ENCODE data around the gene BACH2. TPM values are rescaled to one million over a fixed set of nuclear protein-coding genes. Genes with fewer than 3 reads are reported as not detected.

Gene BACH2
- total RNA-seq, 4 donors from 2014 or later: 8.5 to 20.0 (median 13.3) TPM

DNA sequence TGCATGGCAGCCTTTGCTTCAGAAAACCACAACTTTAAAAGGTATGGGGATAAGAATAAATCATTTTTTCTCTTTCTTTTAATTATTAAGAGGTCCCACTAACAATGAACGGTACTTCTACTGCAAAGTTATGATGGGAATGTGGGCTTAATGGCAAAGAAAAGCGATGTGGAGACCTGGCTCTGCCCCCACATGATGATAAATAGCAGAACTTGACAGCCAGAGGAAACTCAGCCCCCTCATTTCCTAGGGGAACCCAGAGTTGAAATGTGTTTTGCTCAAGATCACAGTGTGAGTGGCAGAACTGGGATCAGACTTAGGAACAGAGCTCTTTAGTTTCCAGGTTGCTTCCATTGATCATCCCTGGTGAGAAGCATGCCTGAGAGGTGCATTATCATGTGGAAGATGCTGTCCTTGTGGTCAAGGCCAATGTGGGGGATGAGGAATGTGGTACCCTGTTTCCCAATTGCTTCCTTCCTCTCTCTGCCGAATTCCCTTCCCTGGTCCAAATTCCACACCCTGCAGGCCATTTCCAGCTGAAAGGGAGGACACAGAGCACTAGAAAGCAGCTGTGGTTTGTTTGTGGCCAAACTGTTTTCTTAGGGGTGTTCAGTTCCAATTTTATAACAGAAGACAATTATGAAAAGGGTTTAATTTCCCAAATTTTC lies 66.0 kb downstream of the BACH2 start:
- H3K9me3 ChIP-seq: no peaks in the 10 kb centered on the region
- TF ChIP-seq POLR2AphosphoS5 (IDR thresholded peaks at IDR 0.05) (no peak), POLR2A (IDR thresholded peaks at IDR 0.05) (no peak), EP300 (IDR thresholded peaks at IDR 0.05) (no peak)
- TF ChIP-seq, protein P1, sequence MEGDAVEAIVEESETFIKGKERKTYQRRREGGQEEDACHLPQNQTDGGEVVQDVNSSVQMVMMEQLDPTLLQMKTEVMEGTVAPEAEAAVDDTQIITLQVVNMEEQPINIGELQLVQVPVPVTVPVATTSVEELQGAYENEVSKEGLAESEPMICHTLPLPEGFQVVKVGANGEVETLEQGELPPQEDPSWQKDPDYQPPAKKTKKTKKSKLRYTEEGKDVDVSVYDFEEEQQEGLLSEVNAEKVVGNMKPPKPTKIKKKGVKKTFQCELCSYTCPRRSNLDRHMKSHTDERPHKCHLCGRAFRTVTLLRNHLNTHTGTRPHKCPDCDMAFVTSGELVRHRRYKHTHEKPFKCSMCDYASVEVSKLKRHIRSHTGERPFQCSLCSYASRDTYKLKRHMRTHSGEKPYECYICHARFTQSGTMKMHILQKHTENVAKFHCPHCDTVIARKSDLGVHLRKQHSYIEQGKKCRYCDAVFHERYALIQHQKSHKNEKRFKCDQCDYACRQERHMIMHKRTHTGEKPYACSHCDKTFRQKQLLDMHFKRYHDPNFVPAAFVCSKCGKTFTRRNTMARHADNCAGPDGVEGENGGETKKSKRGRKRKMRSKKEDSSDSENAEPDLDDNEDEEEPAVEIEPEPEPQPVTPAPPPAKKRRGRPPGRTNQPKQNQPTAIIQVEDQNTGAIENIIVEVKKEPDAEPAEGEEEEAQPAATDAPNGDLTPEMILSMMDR (IDR thresholded peaks at IDR 0.05): no peak
- H3K27ac ChIP-seq: no peak overlapping the region
- H3K4me3 ChIP-seq: no peak overlapping the region
- DNase-seq (ENCODE audit: low spot score in 2 of 2): no peak
- H3K4me1 ChIP-seq: peaks cover 7% of the 10 kb centered on the region
- H3K27me3 ChIP-seq: no peaks in the 10 kb centered on the region
- 44% methylated on average over 3 of the region's 3 CpGs for WGBS
- H3K36me3 ChIP-seq: no peaks in the 10 kb centered on the region

DNA sequence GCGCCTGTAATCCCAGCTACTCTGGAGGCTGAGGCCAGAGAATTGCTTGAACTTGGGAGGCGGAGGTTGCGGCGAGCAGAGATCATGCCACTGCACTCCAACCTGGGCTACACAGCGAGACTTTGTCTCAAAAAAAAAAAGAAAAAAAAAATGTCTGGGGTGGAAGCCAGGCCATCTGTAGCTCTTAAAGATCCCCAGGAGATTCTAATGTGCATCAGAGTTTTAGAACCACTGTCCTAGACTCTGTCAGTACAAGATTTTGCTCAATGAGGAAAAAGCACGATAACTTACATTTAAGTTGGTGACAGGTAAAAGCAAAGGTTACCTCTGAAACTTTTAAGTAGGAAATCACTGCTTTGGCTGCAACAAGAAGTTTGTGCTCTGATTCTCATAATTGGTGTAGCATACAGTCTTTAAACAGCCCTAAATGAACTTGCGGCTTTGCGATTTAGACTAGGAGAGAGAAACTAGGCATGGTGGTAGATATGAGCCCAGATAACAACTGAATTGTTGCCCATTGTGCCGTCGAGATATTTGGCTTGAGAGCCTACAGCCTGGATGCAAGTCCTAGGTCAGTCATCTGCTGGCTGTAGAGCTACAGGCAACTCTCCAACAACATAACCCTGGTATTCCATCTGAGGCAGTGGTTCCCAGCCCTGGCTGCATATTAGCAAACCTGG lies 67.2 kb downstream of the BACH2 start:
- H3K4me1 ChIP-seq: peaks cover 7% of the 10 kb centered on the region
- no peak for DNase-seq (ENCODE audit: low spot score in 2 of 2)
- H3K27me3 ChIP-seq: no peaks in the 10 kb centered on the region
- H3K9me3 ChIP-seq: no peaks in the 10 kb centered on the region
- 84% methylated on average over 10 of the region's 10 CpGs for WGBS
- TF ChIP-seq POLR2AphosphoS5 (IDR thresholded peaks at IDR 0.05): no peak
- no peak for TF ChIP-seq POLR2A (IDR thresholded peaks at IDR 0.05)
- no peak for TF ChIP-seq EP300 (IDR thresholded peaks at IDR 0.05)
- TF ChIP-seq, protein P1 (IDR thresholded peaks at IDR 0.05): no peak
- H3K36me3 ChIP-seq: no peaks in the 10 kb centered on the region
- no peak overlapping the region for H3K4me3 ChIP-seq
- H3K27ac ChIP-seq: no peak overlapping the region

DNA sequence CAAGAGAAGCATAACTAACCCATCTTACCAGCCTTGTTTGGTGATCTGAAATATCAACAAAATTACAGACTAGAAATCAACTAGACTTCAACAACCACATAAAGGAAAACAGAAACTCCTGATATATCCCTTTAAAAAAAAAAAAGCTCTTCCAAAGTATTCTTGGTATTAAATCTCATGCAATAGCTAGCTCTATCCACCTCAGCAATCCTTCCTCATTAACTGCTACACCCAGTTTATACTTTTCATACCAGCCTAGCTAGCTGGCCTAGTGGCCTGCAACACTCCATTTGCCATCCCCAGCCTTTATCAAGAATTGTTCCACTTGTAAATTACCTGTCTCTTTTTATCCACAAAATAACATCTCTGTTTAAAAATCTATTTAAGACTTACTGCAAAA lies 69.0 kb downstream of the BACH2 start:
- Histone ChIP-seq H3K36me3 (no peaks in the 10 kb centered on the region), H3K4me3 (no peak overlapping the region), H3K27me3 (no peaks in the 10 kb centered on the region), H3K4me1 (peaks cover 7% of the 10 kb centered on the region), H3K9me3 (no peaks in the 10 kb centered on the region), H3K27ac (no peak overlapping the region)
- TF ChIP-seq POLR2AphosphoS5 (IDR thresholded peaks at IDR 0.05) (no peak), POLR2A (IDR thresholded peaks at IDR 0.05) (no peak), EP300 (IDR thresholded peaks at IDR 0.05) (no peak)
- TF ChIP-seq, protein P1 (IDR thresholded peaks at IDR 0.05): no peak
- DNase-seq (ENCODE audit: low spot score in 2 of 2): no peak

DNA sequence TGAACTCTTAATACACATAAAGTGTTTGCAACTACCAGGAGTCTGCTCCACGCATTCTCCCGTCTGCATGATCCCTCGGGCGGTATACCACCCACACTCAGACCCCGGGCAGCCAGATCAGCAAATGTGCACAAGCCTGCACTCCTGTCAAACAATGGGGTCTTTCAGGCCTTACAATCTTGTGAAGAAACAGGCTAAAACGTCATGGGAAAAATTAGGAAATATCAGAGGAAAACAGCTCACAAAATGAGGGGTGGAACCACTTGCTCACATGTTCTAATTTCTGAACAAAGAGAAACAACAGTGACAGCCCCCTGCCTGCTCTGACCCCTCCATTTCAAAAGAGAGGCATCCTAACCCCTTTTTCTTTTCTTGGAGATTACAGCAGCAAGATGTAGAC lies 69.4 kb downstream of the BACH2 start:
- Histone ChIP-seq H3K27ac (no peak overlapping the region), H3K27me3 (no peaks in the 10 kb centered on the region), H3K36me3 (no peaks in the 10 kb centered on the region), H3K4me3 (no peak overlapping the region), H3K9me3 (no peaks in the 10 kb centered on the region), H3K4me1 (peaks cover 7% of the 10 kb centered on the region)
- TF ChIP-seq EP300 (IDR thresholded peaks at IDR 0.05) (no peak), POLR2A (IDR thresholded peaks at IDR 0.05) (no peak), POLR2AphosphoS5 (IDR thresholded peaks at IDR 0.05) (no peak)
- TF ChIP-seq, protein P1 (IDR thresholded peaks at IDR 0.05): no peak
- DNase-seq (ENCODE audit: low spot score in 2 of 2): no peak
- WGBS: 68% methylated on average over 6 of the region's 6 CpGs

DNA sequence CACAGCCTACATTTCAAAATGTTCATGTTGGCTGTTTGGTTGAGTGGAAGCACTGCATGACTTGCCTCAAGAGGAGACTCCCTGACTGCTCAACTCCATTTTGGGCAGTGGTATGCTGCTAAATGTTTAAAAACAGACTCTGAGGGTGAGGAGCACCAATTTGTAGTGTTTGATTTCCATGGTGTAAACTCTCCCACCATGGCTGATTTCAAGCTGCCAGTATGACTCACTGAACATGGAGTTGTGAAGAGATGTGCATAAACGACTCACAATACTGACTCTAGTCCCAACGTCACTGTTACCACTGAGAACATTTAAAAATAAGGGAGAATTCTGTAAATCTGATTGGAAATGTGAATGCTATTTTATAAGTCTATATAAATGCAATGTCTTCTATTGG lies 70.4 kb downstream of the BACH2 start:
- Histone ChIP-seq H3K4me1 (peaks cover 5% of the 10 kb centered on the region), H3K27ac (no peak overlapping the region), H3K9me3 (no peaks in the 10 kb centered on the region), H3K36me3 (no peaks in the 10 kb centered on the region), H3K4me3 (no peak overlapping the region), H3K27me3 (no peaks in the 10 kb centered on the region)
- DNase-seq (ENCODE audit: low spot score in 2 of 2): no peak
- 86% methylated on average over 2 of the region's 2 CpGs for WGBS
- TF ChIP-seq POLR2AphosphoS5 (IDR thresholded peaks at IDR 0.05) (no peak), EP300 (IDR thresholded peaks at IDR 0.05) (no peak), POLR2A (IDR thresholded peaks at IDR 0.05) (no peak)
- TF ChIP-seq, protein P1 (IDR thresholded peaks at IDR 0.05): no peak
